HG03378 (cell line): ENCODE results near the gene TRIM48.
"Not testable (repeated sequence)": the region's sequence is repeated elsewhere in the genome, so short reads cannot be mapped to it uniquely, and the experiment has no call there.

Experiments used
- ATAC-seq: cut with Tn5 transposase; IDR thresholded peaks from one replicate; pipeline ENCODE4 v1.9.1; 2021; ENCODE audit warnings: mild to moderate bottlenecking, moderate library complexity; ENCODE audit not compliant: unreplicated experiment

Gene TRIM48, protein sequence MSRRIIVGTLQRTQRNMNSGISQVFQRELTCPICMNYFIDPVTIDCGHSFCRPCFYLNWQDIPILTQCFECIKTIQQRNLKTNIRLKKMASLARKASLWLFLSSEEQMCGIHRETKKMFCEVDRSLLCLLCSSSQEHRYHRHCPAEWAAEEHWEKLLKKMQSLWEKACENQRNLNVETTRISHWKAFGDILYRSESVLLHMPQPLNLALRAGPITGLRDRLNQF

DNA sequence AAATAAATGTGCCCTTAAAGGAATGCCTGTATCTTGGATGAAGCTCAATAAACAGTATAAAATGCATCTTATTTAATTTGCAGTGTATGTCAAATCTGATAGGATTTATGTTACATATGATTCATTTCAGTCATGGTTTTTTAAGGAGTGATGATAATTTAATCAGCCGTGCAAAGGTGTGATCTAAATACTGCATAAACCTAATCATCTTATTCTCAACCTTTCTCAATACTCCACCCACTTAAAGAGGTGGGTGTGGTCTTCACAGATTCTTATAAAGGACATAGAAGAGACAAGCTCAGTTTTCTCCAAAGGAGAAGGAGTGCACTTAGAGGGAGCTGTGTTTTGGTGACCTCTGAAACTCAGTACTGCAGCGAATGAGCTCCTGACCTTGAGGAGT, at the start of gene TRIM48:
Gene TRIM48, plus strand, starts transcription at position 301 of the 400 bp plus-strand sequence. CDS start 113 bp downstream, outside the sequence.
- not testable (repeated sequence) for ATAC-seq

- ATAC-seq: not testable (repeated sequence)
Measured at GRCh38 chr11:55238316-55238715, 23.6 kb upstream of the TRIM48 start.

- ATAC-seq: no peak
Measured at GRCh38 chr11:55263081-55263480, 1.1 kb downstream of the TRIM48 start.
